GM15510 (cell line): ENCODE data around the gene MMP19.

Experiments used
- POLR2A ChIP-seq: IDR thresholded peaks from 3 replicates; pipeline ENCODE4 v1.6.1; 2011; ENCODE audit warnings: borderline replicate concordance; ENCODE audit not compliant: insufficient read length; ENCODE audit errors: extremely low read depth

Gene MMP19

GRCh38 chr12:55845785-55846496 is 3.2 kb upstream of the MMP19 start:
- TF ChIP-seq POLR2A: no peak

GRCh38 chr12:55845361-55845760 is 2.6 kb upstream of the MMP19 start:
- TF ChIP-seq POLR2A: no peak

GRCh38 chr12:55844961-55845360 is 2.2 kb upstream of the MMP19 start:
- no peak for TF ChIP-seq POLR2A

- TF ChIP-seq POLR2A: no peak
Measured at GRCh38 chr12:55843431-55843830, 695 bp upstream of the MMP19 start.

GRCh38 chr12:55840581-55841351 is 2.0 kb downstream of the MMP19 start:
- no peak for TF ChIP-seq POLR2A

GRCh38 chr12:55839345-55840140 is 3.2 kb downstream of the MMP19 start:
- TF ChIP-seq POLR2A: no peak

- no peak for TF ChIP-seq POLR2A
Measured at GRCh38 chr12:55838361-55838760, 4.4 kb downstream of the MMP19 start.

GRCh38 chr12:55833056-55833455 is 9.7 kb downstream of the MMP19 start:
- TF ChIP-seq POLR2A: no peak

- TF ChIP-seq POLR2A: no peak
Measured at GRCh38 chr12:55831447-55831815, 11.3 kb downstream of the MMP19 start.

GRCh38 chr12:55830601-55831446 is 11.9 kb downstream of the MMP19 start:
- TF ChIP-seq POLR2A: no peak

GRCh38 chr12:55829967-55830600 is 12.7 kb downstream of the MMP19 start:
- TF ChIP-seq POLR2A: no peak

- TF ChIP-seq POLR2A: no peak
Measured at GRCh38 chr12:55828357-55828756, 14.4 kb downstream of the MMP19 start.

- no peak for TF ChIP-seq POLR2A
Measured at GRCh38 chr12:55827806-55828205, 14.9 kb downstream of the MMP19 start.

GRCh38 chr12:55824726-55825125 is 18.0 kb downstream of the MMP19 start:
- no peak for TF ChIP-seq POLR2A
